DMS53 treated with DMSO at 0.1 percent for 48 hours (cell line): Measurements from ENCODE around the gene GPR156.

Experiments
- DNase-seq: peaks from one replicate; lab custom pipeline; 2025; ENCODE audit not compliant: unreplicated experiment; lab: John Stamatoyannopoulos, UW

GPR156 gene

GRCh38 chr3:120130656-120131055 is 154.4 kb downstream of the GPR156 start:
- DNase-seq, result no peak

- no peak for DNase-seq
Observed at GRCh38 chr3:120129718-120130513, 155.1 kb downstream of the GPR156 start.

GRCh38 chr3:120129051-120129450 is 156.0 kb downstream of the GPR156 start:
- no peak for DNase-seq

- DNase-seq, result no peak
Observed at GRCh38 chr3:120125992-120126391, 159.0 kb downstream of the GPR156 start.

- DNase-seq, result no peak
Observed at GRCh38 chr3:120119846-120120510, 165.0 kb downstream of the GPR156 start.
